GM11168 (cell line): ENCODE measurements around the gene KRT20.

Experiments used
- in situ Hi-C: fragments of 300-500 bp; cut with MboI; formaldehyde crosslinking; loops from one replicate; pipeline ENCODE4 v1.12.0; 2022; ENCODE audit warnings: low sequenced_read_pairs; ENCODE audit not compliant: unreplicated experiment

KRT20 gene

DNA sequence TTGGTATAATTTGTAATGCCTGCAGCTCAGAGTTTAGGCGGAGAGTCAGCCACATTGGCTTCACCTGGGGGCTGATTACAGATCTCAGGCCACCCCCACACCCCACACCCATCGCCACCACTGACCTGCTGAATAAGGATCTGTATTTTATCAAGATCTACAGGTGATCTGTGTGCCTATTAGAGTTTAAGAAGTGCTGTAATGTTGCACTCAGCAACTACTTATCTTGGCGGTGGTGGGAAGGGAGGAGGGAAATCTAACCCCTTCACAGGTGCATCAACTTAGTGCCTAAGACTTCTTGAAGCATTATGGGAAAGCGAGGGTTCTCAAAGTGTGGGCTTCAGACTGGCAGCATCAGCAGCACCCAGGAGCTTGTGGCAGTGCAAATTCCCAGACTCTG lies 17.5 kb upstream of the KRT20 start:
- in situ Hi-C loops, result loop anchor here (25.0 kb wide), 2 partner anchors 410 to 760 kb away; partner anchors contain the start of genes KRTAP16-1, KRTAP17-1 and KRTAP29-1

GRCh38 chr17:40901981-40902474 lies 17.0 kb upstream of the KRT20 start:
- in situ Hi-C loops, result loop anchor here (25.0 kb wide), 2 partner anchors 410 to 760 kb away; partner anchors contain the start of genes KRTAP16-1, KRTAP17-1 and KRTAP29-1

- in situ Hi-C loops, result loop anchor here (25.0 kb wide), 2 partner anchors 411 to 761 kb away; partner anchors contain the start of genes KRTAP16-1, KRTAP17-1 and KRTAP29-1
These were observed 15.8 kb upstream of the KRT20 start for GRCh38 chr17:40900809-40901356.

DNA sequence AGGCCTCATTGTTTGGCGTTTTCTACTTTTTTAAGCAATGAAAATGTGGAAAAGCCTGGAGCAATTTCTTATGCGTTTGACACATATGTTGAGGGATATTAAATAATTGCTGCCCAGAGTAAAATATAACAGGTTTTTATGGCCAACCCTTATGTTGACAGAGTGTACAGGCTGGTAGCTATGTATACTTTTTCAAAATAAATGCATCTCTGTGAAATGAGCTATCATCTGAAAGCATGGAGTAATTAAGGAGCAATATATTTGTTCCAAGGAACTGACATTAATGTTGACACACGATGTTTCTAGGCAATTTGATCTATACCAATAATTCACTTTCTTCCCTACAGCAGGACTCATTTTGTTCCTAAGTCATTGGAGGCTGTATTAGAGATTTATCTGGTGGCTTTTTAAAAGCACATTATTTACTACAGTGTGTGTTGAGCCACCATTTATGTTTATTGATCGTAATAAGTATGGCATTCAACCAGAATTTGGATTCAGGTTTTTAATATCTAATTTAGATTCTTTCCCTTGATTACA lies 11.9 kb upstream of the KRT20 start:
- in situ Hi-C loops, result no loop called here

GRCh38 chr17:40895106-40895730 lies 10.2 kb upstream of the KRT20 start:
- in situ Hi-C loops, result no loop called here

DNA sequence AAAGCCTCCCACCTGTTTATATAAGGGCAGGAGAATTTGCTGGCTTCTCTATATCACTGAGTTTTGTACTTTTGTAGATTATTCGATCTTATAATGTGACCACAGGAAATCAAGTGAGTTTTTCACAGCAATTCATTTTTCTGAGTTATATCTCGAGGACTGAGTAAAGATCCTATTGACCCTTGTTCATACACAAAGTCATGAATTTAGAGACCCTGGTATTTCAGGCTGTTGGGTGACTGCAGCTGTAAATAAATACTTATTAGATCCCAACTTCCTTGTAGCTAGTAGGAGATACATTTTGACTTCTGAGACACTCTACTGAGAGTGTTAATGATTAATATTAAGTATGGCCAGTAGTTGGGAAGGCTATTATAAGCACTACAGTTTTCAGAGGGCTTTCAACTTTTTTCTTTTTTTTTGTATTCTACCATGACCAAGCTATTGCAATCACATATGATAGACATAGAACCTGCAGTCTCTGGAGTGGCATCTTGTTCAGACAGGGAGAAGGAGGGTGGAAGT lies 3.2 kb upstream of the KRT20 start:
- in situ Hi-C loops, result no loop called here

DNA sequence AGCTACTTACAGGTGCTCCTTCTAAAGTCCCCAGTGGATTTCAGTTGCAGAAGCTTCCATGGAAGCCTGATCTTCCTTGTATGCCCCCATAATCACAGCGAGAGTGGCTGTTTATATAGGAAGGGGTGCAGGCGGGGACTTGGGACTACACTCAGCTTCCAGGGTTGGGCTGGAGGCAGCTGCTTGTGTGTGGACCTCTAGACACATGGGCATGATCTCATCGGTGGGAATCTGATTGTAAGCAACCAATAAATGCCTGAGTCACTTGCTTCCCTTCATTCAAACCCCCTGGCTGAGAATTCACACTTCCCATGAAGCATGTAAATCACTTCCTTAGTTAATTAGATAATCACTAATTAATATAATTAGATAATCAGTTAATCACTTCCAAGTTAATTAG lies 1.0 kb upstream of the KRT20 start:
- in situ Hi-C loops, result no loop called here

DNA sequence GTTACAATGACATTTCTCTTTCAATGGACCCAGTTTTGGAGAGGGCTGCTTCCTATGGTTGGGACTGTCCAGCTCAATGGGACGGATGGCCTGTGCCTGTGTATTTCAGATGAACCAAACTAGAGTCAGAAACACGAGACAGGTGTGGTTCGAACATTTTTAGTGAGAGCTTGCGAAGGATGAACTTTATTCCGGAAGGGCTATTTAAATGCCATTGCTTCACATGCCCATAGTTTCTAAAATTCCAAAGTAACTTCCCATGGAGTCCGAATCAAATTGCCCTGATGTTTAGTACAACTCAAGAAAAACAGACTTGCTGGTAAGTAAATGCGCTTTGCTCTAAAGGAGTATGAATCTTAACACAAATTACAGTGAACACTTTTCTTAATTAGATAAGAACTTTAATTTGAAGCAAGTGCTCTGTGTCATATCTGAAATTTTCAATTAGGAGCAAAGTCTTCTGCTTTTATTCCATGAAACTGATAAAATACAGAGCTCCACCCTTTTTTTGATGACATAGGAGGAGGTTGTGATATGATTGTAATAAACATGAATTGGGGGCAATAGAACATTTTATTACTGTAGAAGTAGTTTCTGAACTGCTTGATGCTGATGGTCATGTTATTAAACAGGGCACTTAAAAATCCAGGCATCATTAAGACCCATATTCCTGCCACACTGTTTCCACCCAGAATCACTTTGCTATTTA lies 1.3 kb downstream of the KRT20 start:
- in situ Hi-C loops, result no loop called here

DNA sequence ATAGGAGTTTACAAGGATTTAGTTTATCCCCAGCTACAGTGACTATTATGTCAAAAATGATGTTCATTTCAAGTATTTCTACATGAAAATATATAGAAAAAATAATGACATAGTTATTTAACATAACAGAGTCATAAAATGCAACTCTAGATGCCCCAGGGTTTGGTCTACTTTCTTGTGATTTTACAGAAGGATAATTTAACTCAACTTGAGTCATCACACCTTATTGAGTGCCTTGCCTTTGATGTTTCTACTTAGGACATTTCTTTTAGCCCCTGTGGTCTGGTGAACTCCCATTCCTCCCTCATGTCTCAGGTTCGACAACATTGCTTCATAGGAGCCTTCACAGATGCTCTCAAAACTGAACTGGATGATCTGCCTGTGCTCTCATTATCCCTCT lies 2.0 kb downstream of the KRT20 start:
- in situ Hi-C loops, result no loop called here

DNA sequence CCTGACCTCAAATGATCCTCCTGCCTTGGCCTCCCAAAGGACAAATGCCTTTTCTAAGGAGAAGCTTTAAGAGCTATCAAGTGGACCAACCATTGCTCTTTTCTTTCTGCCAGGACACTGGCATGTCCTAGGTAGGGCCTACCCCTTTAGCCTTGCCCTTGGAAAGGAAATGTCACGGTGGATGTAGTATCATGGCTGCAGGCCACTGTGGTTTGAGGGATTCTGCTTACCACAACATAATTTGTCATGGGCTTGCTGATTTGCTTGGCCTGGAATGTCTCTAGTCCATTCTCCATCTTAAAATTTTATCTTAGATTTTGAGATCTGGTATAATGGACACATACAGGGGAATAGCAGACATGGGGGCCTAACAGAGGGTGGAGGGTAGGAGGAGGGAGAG lies 6.0 kb downstream of the KRT20 start:
- in situ Hi-C loops, result no loop called here

- in situ Hi-C loops, result no loop called here
These were observed 7.0 kb downstream of the KRT20 start for GRCh38 chr17:40878044-40878443.

- in situ Hi-C loops, result no loop called here
These were observed 11.2 kb downstream of the KRT20 start for GRCh38 chr17:40873801-40874200.

DNA sequence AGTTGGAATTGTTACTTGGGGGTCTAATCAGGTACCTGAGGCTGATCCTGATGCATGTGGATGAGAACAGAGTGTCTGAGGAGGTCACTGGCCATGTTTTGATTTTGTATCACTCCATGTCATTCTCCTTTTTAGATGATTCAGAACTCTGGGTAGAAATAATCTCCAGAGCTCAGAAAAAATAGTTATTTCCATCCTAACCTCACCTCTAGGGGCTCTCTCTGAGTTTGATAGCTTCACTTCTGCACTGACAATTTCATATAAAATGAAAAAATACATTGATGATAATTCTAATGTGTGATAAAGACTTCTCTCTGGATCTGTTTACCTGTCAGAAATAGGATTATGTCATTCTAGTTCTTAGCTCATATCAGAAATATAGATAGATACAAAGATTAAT lies 11.8 kb downstream of the KRT20 start:
- in situ Hi-C loops, result no loop called here

GRCh38 chr17:40872416-40872815 lies 12.6 kb downstream of the KRT20 start:
- in situ Hi-C loops, result no loop called here

DNA sequence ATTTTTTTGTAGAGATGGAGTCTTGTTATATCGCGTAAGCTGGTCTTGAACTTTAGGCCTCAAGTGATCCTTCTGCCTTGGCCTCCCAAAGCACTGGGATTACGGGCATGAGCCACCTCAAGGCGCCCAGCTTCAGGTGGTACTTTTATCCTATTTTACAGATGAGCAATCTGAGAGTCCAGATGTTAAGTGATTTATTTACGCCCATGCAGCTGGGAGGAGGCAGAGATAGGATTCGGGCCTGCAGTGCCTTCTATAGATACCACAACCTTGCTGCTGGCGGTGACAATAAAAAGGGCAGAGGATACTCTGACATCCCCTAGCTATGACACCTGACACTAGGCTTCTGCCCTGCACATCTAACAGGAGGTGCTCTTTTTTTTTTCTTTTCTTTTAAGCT lies 13.7 kb downstream of the KRT20 start:
- in situ Hi-C loops, result no loop called here

- in situ Hi-C loops, result no loop called here
These were observed 14.9 kb downstream of the KRT20 start for GRCh38 chr17:40870136-40870535.

DNA sequence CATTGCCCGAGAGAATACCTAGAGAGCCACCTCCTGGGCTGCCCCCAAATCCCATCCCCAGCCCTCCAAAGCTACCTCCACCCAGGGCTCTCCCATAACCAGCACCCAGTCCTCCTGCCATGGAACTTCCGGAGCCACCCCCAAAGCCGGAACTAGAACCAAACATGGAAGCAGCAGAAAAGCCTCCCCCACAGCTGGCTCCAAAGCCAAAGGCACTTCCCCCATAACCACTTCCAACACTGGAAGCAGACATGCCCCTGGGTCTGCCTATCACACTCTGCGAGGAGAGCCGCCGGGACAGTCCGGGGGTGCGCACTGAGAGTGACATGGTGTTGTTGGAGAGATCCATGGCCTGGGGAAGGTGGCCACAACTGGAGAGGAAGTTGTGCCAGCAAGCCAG lies 18.2 kb downstream of the KRT20 start, which contains the start of gene KRT12:
TSS of gene KRT12 (minus strand) at position 386 of the 400 bp plus-strand sequence. CDS start at position 349, 37 bp downstream.
- in situ Hi-C loops, result no loop called here

DNA sequence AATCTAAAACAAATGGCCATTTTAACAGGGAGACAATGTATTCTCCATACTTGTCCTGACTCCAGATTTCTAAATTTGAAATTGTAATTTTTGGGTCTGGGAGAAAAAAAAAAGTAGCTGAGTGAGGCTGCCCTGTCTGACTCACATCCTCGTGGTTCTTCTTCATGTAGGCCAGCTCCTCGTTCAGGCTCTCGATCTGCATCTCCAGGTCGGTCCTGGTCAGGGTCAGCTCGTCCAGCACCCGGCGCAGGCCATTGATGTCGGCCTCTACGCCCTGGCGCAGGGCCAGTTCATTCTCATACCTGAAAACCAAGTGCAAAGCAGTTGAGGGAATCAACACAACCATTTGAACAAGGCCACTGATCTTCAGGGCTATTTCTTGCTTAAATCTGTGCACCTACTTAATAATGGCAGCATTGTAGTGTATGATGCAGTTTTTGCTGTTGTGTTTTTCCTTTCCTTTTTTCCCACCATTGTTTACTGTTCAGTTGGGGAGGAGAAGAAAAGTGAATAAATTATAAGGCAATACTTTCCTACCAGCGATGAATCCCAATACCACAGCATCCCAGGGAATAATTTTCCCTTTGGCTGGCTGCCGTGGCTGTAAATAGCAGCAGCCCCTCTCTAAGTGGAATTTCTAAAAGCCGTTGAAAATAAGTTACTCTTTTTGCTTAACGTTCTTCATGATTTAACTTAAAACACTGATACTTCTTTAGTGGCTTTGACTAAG lies 20.2 kb downstream of the KRT20 start:
- in situ Hi-C loops, result no loop called here

GRCh38 chr17:40862985-40863733 lies 21.9 kb downstream of the KRT20 start:
- in situ Hi-C loops, result no loop called here
